Karpas-422 (cell line): ENCODE results near the gene IRF8. TPM values are rescaled to one million over a fixed set of nuclear protein-coding genes. Genes with fewer than 3 reads are reported as not detected.
A peak's percentile ranks its signal among the peaks of the same experiment; 100 is the strongest.

Experiments
- DNase-seq: peaks from one replicate; pipeline ENCODE4 v3.0.0-alpha.2; 2015
- H2AFZ ChIP-seq: fragments of 200-600 bp; sonication (generic); 2 replicates; pipeline ENCODE4 v1.6.1; 2014; ENCODE audit warnings: antibody characterized with exemption, low read length, mixed read lengths
- H3K27ac ChIP-seq: fragments of 200-600 bp; sonication (generic); 2 replicates; pipeline ENCODE4 v1.5.1; 2014; ENCODE audit warnings: mild to moderate bottlenecking, low read length, moderate library complexity
- H3K27me3 ChIP-seq: fragments of 200-600 bp; sonication (generic); 2 replicates; pipeline ENCODE4 v1.6.1; 2014; ENCODE audit warnings: low read length, mixed read lengths
- H3K36me3 ChIP-seq: fragments of 200-600 bp; sonication (generic); 2 replicates; pipeline ENCODE4 v1.6.1; 2014; ENCODE audit warnings: low read length, mixed read lengths; ENCODE audit not compliant: insufficient read depth
- H3K4me1 ChIP-seq: fragments of 200-600 bp; sonication (generic); 2 replicates; pipeline ENCODE4 v1.6.1; 2014; ENCODE audit warnings: mild to moderate bottlenecking, low read length, mixed read lengths
- H3K4me2 ChIP-seq: fragments of 200-600 bp; sonication (generic); 2 replicates; pipeline ENCODE4 v1.6.1; 2014; ENCODE audit warnings: low read length, low read depth, mild to moderate bottlenecking; ENCODE audit not compliant: poor library complexity, severe bottlenecking
- H3K4me3 ChIP-seq: fragments of 200-600 bp; sonication (generic); 2 replicates; pipeline ENCODE4 v1.5.1; 2014; ENCODE audit warnings: mild to moderate bottlenecking, antibody characterized with exemption, low read length, mixed read lengths
- H3K79me2 ChIP-seq: fragments of 200-600 bp; sonication (generic); 2 replicates; pipeline ENCODE4 v1.6.1; 2014; ENCODE audit warnings: mild to moderate bottlenecking, low read length, mixed read lengths
- H3K9ac ChIP-seq: fragments of 200-600 bp; sonication (generic); 2 replicates; pipeline ENCODE4 v1.6.0; 2014; ENCODE audit warnings: low read length
- H3K9me2 ChIP-seq: fragments of 200-600 bp; sonication (generic), shearing (Covaris generic); replicated peaks from 2 replicates; pipeline ENCODE4 v1.6.0; 2014; ENCODE audit warnings: mild to moderate bottlenecking, low read length, moderate library complexity; ENCODE audit not compliant: insufficient read depth
- H3K9me3 ChIP-seq: fragments of 300-700, 200-600 bp; sonication (generic); 2 replicates; pipeline ENCODE4 v1.6.1; 2014; ENCODE audit warnings: low read length, mixed read lengths
- H4K20me1 ChIP-seq: fragments of 200-600 bp; sonication (generic); 2 replicates; pipeline ENCODE4 v1.6.1; 2014; ENCODE audit warnings: mild to moderate bottlenecking, antibody characterized with exemption, low read length, low read depth; ENCODE audit not compliant: insufficient read depth
- total RNA-seq: library from RNA; depleted of rRNA; stranded (reverse); fragments of >200 nt; shearing (Covaris generic); gene quantifications from 2 replicates; pipeline ENCODE4 v1.2.3, GENCODE V29; 2014; ENCODE audit warnings: low replicate concordance; rRNA removed

The IRF8 gene
- 285 and 592 TPM in 2 replicates for total RNA-seq

- Histone ChIP-seq H3K27ac (peak within 1 kb of the TSS; percentile 99), H3K79me2 (peaks cover 48% of the 10 kb centered on the region), H3K9ac (peak within 1 kb of the TSS; percentile 91), H3K4me1 (peaks cover 52% of the 10 kb centered on the region), H3K9me3 (no peaks in the 10 kb centered on the region), H2AFZ (peak within 1 kb of the TSS; percentile 19; the same call in 1 of the 2 replicates), H3K9me2 (no peaks in the 10 kb centered on the region), H3K4me2 (peak within 1 kb of the TSS; percentile 93), H4K20me1 (peaks cover 37% of the 10 kb centered on the region), H3K4me3 (peak within 1 kb of the TSS; percentile 81), H3K36me3 (peaks cover 28% of the 10 kb centered on the region), H3K27me3 (no peaks in the 10 kb centered on the region)
- DNase-seq: peak; percentile 96
Measured at GRCh38 chr16:85898521-85899442, at the start of gene IRF8. Gene IRF8, plus strand, starts transcription at chr16:85899162. Its CDS starts 3,854 bp downstream, at chr16:85903016.

- Histone ChIP-seq H3K4me2 (no peak overlapping the region), H3K9ac (no peak overlapping the region), H3K27ac (no peak overlapping the region), H3K4me1 (peaks cover 27% of the 10 kb centered on the region), H3K9me2 (no peaks in the 10 kb centered on the region), H4K20me1 (no peaks in the 10 kb centered on the region), H3K9me3 (no peaks in the 10 kb centered on the region), H3K36me3 (no peaks in the 10 kb centered on the region), H3K79me2 (no peaks in the 10 kb centered on the region), H2AFZ (no peak overlapping the region), H3K27me3 (no peaks in the 10 kb centered on the region), H3K4me3 (no peak overlapping the region)
- DNase-seq: no peak
Measured at GRCh38 chr16:85849388-85849787, 49.6 kb upstream of the IRF8 start.

GRCh38 chr16:85850344-85850880 is 48.5 kb upstream of the IRF8 start:
- Histone ChIP-seq H3K9ac (no peak overlapping the region), H3K79me2 (no peaks in the 10 kb centered on the region), H3K36me3 (no peaks in the 10 kb centered on the region), H3K9me3 (no peaks in the 10 kb centered on the region), H3K4me3 (no peak overlapping the region), H3K4me2 (no peak overlapping the region), H2AFZ (no peak overlapping the region), H4K20me1 (no peaks in the 10 kb centered on the region), H3K27ac (no peak overlapping the region), H3K9me2 (no peaks in the 10 kb centered on the region), H3K4me1 (peaks cover 30% of the 10 kb centered on the region), H3K27me3 (no peaks in the 10 kb centered on the region)
- DNase-seq: no peak

GRCh38 chr16:85851034-85851785 is 47.8 kb upstream of the IRF8 start:
- no peak overlapping the region for H3K9ac ChIP-seq
- H3K4me3 ChIP-seq: no peak overlapping the region
- no peaks in the 10 kb centered on the region for H3K79me2 ChIP-seq
- no peaks in the 10 kb centered on the region for H3K27me3 ChIP-seq
- no peak overlapping the region for H3K27ac ChIP-seq
- no peaks in the 10 kb centered on the region for H3K36me3 ChIP-seq
- H4K20me1 ChIP-seq: no peaks in the 10 kb centered on the region
- no peak overlapping the region for H2AFZ ChIP-seq
- H3K9me3 ChIP-seq: no peaks in the 10 kb centered on the region
- no peak overlapping the region for H3K4me2 ChIP-seq
- H3K9me2 ChIP-seq: no peaks in the 10 kb centered on the region
- no peak for DNase-seq
- H3K4me1 ChIP-seq: peaks cover 30% of the 10 kb centered on the region

GRCh38 chr16:85853547-85854545 is 45.1 kb upstream of the IRF8 start:
- Histone ChIP-seq H3K9me3 (no peaks in the 10 kb centered on the region), H2AFZ (peak overlapping the region; percentile 6; the same call in 1 of the 2 replicates), H3K27me3 (no peaks in the 10 kb centered on the region), H3K9me2 (no peaks in the 10 kb centered on the region), H3K4me3 (no peak overlapping the region), H3K36me3 (no peaks in the 10 kb centered on the region), H3K9ac (no peak overlapping the region), H3K4me2 (peak overlapping the region; percentile 43), H3K4me1 (peaks cover 26% of the 10 kb centered on the region), H3K79me2 (no peaks in the 10 kb centered on the region), H3K27ac (no peak overlapping the region), H4K20me1 (no peaks in the 10 kb centered on the region)
- peak; percentile 66 for DNase-seq

- Histone ChIP-seq H3K27ac (no peak overlapping the region), H3K9ac (no peak overlapping the region), H3K4me3 (no peak overlapping the region), H3K36me3 (no peaks in the 10 kb centered on the region), H2AFZ (no peak overlapping the region), H3K4me2 (no peak overlapping the region), H3K9me2 (no peaks in the 10 kb centered on the region), H3K79me2 (no peaks in the 10 kb centered on the region), H3K27me3 (no peaks in the 10 kb centered on the region), H3K4me1 (peaks cover 31% of the 10 kb centered on the region), H3K9me3 (no peaks in the 10 kb centered on the region), H4K20me1 (no peaks in the 10 kb centered on the region)
- no peak for DNase-seq
Measured at GRCh38 chr16:85854935-85855334, 44.0 kb upstream of the IRF8 start.

- Histone ChIP-seq H3K27ac (no peak overlapping the region), H3K4me1 (peaks cover 37% of the 10 kb centered on the region), H3K27me3 (no peaks in the 10 kb centered on the region), H3K9me2 (no peaks in the 10 kb centered on the region), H3K4me2 (no peak overlapping the region), H2AFZ (no peak overlapping the region), H4K20me1 (no peaks in the 10 kb centered on the region), H3K4me3 (no peak overlapping the region), H3K36me3 (no peaks in the 10 kb centered on the region), H3K79me2 (no peaks in the 10 kb centered on the region), H3K9me3 (no peaks in the 10 kb centered on the region), H3K9ac (no peak overlapping the region)
- DNase-seq: no peak
Measured at GRCh38 chr16:85856079-85856478, 42.9 kb upstream of the IRF8 start.
